Measurements from ENCODE around the gene SCD.

DNA sequence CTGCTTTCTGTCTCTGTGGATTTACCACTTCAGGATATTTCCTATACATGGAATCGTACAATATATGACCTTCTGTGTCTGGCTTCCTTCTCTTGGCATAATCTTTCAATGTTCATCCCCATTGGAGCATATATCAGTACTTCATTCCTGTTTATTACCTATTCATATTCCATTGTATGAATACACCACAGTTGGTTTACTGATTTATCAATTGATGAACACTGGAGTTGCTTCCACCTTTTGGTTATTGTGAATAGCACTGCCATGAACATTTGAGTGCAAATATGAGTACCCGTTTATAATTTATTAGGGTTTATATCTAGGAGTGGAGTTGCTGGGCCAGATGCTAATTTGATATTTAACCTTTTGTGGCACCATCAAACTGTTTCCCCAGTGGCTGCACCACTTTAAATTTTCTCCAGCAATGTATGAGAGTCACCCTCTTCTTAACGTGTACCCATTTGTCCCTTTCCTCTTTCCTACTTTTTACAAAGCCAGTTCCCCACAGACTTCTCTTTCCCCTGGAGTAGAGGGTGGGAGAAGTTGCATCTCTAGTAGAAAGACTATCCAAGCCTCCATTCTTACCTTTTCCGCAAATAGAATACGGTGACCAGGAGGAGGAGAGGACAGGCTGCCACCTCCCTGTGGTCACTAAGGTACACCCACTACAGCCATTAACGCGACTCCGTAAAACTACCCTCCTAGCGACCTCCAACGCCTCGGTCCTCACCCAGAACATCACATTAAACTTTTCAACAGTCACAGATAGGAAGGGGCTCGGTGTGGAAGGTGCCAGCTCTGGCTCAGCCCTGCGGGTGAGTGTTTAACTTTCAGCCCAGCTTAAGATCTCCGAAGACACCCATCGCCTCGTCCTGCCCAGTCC lies 25.6 kb downstream of the SCD start:
- TF ChIP-seq, protein P1, sequence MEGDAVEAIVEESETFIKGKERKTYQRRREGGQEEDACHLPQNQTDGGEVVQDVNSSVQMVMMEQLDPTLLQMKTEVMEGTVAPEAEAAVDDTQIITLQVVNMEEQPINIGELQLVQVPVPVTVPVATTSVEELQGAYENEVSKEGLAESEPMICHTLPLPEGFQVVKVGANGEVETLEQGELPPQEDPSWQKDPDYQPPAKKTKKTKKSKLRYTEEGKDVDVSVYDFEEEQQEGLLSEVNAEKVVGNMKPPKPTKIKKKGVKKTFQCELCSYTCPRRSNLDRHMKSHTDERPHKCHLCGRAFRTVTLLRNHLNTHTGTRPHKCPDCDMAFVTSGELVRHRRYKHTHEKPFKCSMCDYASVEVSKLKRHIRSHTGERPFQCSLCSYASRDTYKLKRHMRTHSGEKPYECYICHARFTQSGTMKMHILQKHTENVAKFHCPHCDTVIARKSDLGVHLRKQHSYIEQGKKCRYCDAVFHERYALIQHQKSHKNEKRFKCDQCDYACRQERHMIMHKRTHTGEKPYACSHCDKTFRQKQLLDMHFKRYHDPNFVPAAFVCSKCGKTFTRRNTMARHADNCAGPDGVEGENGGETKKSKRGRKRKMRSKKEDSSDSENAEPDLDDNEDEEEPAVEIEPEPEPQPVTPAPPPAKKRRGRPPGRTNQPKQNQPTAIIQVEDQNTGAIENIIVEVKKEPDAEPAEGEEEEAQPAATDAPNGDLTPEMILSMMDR (IDR thresholded peaks at IDR 0.05): no peak
- no peak for TF ChIP-seq POLR2AphosphoS5 (IDR thresholded peaks at IDR 0.05)
